Duodenal mucosa (tissue), 2 donors: ENCODE measurements around the gene SERAC1.

Experiments used
- H3K27ac ChIP-seq: one replicate; pipeline ENCODE4 v1.7.0; 2013; ENCODE audit warnings: low read depth, low read length
- H3K27me3 ChIP-seq, 2 donors: one replicate each; pipeline ENCODE4 v1.7.0; 2013; ENCODE audit warnings: low read length in 2 of 2, control low read depth in 1 of 2; ENCODE audit not compliant: insufficient read depth in 2 of 2, control insufficient read depth in 1 of 2
- H3K36me3 ChIP-seq, 2 donors: one replicate each; pipeline ENCODE4 v1.7.0; 2013; ENCODE audit warnings: low read length in 2 of 2, control low read depth in 1 of 2; ENCODE audit not compliant: insufficient read depth in 2 of 2, control insufficient read depth in 1 of 2
- H3K4me1 ChIP-seq, 2 donors: one replicate each; pipeline ENCODE4 v1.7.0; 2013; ENCODE audit warnings: low read length in 2 of 2, control low read depth in 1 of 2; ENCODE audit not compliant: insufficient read depth in 2 of 2, control insufficient read depth in 1 of 2
- H3K4me3 ChIP-seq, 2 donors: one replicate each; pipeline ENCODE4 v1.7.0; 2013; ENCODE audit warnings: low read length in 2 of 2, low read depth in 1 of 2
- H3K9ac ChIP-seq, 2 donors: one replicate each; pipeline ENCODE4 v1.7.0; 2013; ENCODE audit warnings: low read length in 2 of 2, low read depth in 1 of 2
- H3K9me3 ChIP-seq, 2 donors: one replicate each; pipeline ENCODE4 v1.7.0; 2013; ENCODE audit warnings: low read length in 2 of 2, control low read depth in 1 of 2; ENCODE audit not compliant: control insufficient read depth in 1 of 2

The SERAC1 gene

GRCh38 chr6:158061361-158061708, 106.7 kb downstream of the SERAC1 start:
- H3K27me3 ChIP-seq = no peaks in the 10 kb centered on the region
- no peak overlapping the region for H3K9ac ChIP-seq
- H3K4me3 ChIP-seq = no peak overlapping the region
- no peak overlapping the region for H3K27ac ChIP-seq
- H3K9me3 ChIP-seq = no peaks in the 10 kb centered on the region
- H3K36me3 ChIP-seq = peaks cover 14 to 47% of the 10 kb centered on the region in 2 donors
- peaks cover 8% of the 10 kb centered on the region in 2 donors for H3K4me1 ChIP-seq

DNA sequence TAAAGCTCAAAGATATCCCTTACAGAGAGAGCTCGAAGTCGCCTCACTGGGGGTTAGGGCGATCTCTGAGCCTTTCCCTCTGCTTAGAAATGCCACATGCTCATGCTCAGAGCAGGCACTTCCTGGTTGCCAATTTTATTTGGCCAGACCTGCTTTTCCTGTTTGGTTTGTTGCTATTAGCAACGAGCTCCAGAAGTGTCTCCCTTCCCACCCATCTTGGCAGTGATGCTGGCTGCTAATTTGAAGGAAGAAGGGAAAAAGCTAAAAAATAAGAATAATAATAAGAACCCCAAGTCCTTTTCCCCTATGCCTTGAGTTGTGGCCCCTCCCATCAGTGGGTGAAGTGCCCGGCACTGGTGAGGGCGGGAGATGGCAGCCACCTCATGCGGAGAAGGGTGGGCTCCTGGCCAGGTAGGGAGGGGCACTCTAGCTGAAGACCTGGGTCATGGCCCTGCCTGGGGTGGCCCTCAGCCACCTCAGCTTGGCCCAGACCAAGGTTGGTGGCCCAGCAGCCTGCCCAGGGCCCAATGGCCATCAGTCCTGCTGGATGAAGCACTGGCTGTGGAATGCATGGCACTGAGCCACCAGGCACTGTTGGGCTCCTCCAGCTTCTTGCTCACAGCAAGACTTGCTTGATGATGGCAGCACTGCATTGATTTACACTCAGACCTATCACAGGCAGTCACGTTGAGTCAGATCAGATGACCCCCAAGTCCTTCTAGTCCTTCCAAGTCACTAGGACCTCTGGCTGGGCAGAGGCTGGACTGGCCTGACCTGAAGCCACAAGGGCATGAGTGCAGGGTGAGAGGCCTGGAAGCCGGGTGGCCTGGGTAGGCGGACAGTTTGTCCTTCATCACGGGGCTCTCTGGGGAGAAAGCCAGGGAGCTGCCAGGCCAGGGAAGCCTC, 107.4 kb downstream of the SERAC1 start:
- peaks cover 17 to 47% of the 10 kb centered on the region in 2 donors for H3K36me3 ChIP-seq
- no peak overlapping the region for H3K9ac ChIP-seq
- peaks cover 8% of the 10 kb centered on the region in 2 donors for H3K4me1 ChIP-seq
- H3K27me3 ChIP-seq = no peaks in the 10 kb centered on the region
- H3K27ac ChIP-seq = peak overlapping the region; percentile 51
- H3K9me3 ChIP-seq = no peaks in the 10 kb centered on the region
- H3K4me3 ChIP-seq = no peak overlapping the region
